Parathyroid adenoma (tissue), 2 donors: Measurements from ENCODE around the gene MYBPH.
A peak's percentile ranks its signal among the peaks of the same experiment; 100 is the strongest.

Experiments used
- H2AFZ ChIP-seq: fragments of 300-600 bp; sonication (generic); one replicate; pipeline ENCODE4 v1.7.0; 2017; ENCODE audit warnings: antibody characterized with exemption, mild to moderate bottlenecking
- H3K27ac ChIP-seq: fragments of 300-600 bp; sonication (generic); one replicate; pipeline ENCODE4 v1.7.0; 2017
- H3K27me3 ChIP-seq: fragments of 300-600 bp; sonication (generic); one replicate; pipeline ENCODE4 v1.7.0; 2017; ENCODE audit warnings: low read length; ENCODE audit not compliant: control insufficient read depth, insufficient read depth
- H3K36me3 ChIP-seq: fragments of 300-600 bp; sonication (generic); one replicate; pipeline ENCODE4 v1.7.0; 2017; ENCODE audit warnings: low read length; ENCODE audit not compliant: control insufficient read depth, insufficient read depth
- H3K4me1 ChIP-seq: fragments of 300-600 bp; sonication (generic); one replicate; pipeline ENCODE4 v1.7.0; 2017; ENCODE audit warnings: control low read depth
- H3K4me2 ChIP-seq: fragments of 300-600 bp; sonication (generic); one replicate; pipeline ENCODE4 v1.7.0; 2017; ENCODE audit warnings: low read length
- H3K4me3 ChIP-seq: fragments of 300-600 bp; sonication (generic); one replicate; pipeline ENCODE4 v1.7.0; 2017; ENCODE audit warnings: low read depth, low read length
- H3K79me2 ChIP-seq: fragments of 300-600 bp; sonication (generic); one replicate; pipeline ENCODE4 v1.7.0; 2017; ENCODE audit warnings: control low read depth
- H3K9ac ChIP-seq: fragments of 300-600 bp; sonication (generic); one replicate; pipeline ENCODE4 v1.7.0; 2017; ENCODE audit warnings: mild to moderate bottlenecking
- H3K9me3 ChIP-seq: fragments of 300-600 bp; sonication (generic); one replicate; pipeline ENCODE4 v1.7.0; 2017; ENCODE audit warnings: low read length; ENCODE audit not compliant: control insufficient read depth
- TF ChIP-seq, protein P1 (sequence below): fragments of 300-600 bp; sonication (generic); IDR thresholded peaks from one replicate; pipeline ENCODE4 v1.7.0; 2017; ENCODE audit warnings: antibody characterized with exemption, mild to moderate bottlenecking
- donor health status: primary hyperparathyroidism.

Gene MYBPH

DNA sequence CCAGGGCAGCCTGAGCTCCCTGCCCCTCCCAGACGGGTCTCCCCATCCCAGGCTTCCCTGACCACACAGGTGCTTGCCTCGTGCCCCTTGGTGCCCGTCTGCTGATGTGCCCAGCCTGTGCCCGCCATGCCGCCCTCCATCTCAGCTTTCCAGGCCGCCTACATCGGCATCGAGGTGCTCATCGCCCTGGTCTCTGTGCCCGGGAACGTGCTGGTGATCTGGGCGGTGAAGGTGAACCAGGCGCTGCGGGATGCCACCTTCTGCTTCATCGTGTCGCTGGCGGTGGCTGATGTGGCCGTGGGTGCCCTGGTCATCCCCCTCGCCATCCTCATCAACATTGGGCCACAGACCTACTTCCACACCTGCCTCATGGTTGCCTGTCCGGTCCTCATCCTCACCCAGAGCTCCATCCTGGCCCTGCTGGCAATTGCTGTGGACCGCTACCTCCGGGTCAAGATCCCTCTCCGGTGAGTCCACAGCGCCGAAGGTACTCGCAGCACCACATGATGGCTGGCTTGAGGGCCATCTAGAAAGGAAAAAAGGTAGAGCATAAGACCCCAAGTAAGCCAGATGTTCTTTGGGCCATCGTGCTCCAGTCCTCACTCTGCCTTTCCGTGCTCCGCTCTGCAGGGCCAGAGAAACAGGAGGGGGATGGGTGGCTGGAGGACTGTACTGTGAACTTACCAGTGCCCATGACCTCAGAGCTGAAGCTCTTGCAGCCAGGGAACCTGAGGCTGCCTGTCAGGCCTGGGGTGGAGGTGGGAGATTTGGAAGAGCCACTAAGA, 46.7 kb downstream of the MYBPH start:
- H3K9ac ChIP-seq = no peak overlapping the region
- H3K9me3 ChIP-seq = no peaks in the 10 kb centered on the region
- peak overlapping the region; percentile 68 for H3K4me3 ChIP-seq
- H3K36me3 ChIP-seq = no peaks in the 10 kb centered on the region
- no peaks in the 10 kb centered on the region for H3K79me2 ChIP-seq
- H2AFZ ChIP-seq = no peak overlapping the region
- no peaks in the 10 kb centered on the region for H3K27me3 ChIP-seq
- H3K4me2 ChIP-seq = peak overlapping the region; percentile 85
- TF ChIP-seq, protein P1, sequence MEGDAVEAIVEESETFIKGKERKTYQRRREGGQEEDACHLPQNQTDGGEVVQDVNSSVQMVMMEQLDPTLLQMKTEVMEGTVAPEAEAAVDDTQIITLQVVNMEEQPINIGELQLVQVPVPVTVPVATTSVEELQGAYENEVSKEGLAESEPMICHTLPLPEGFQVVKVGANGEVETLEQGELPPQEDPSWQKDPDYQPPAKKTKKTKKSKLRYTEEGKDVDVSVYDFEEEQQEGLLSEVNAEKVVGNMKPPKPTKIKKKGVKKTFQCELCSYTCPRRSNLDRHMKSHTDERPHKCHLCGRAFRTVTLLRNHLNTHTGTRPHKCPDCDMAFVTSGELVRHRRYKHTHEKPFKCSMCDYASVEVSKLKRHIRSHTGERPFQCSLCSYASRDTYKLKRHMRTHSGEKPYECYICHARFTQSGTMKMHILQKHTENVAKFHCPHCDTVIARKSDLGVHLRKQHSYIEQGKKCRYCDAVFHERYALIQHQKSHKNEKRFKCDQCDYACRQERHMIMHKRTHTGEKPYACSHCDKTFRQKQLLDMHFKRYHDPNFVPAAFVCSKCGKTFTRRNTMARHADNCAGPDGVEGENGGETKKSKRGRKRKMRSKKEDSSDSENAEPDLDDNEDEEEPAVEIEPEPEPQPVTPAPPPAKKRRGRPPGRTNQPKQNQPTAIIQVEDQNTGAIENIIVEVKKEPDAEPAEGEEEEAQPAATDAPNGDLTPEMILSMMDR = no peak
- H3K4me1 ChIP-seq = peaks cover 13% of the 10 kb centered on the region
- peak overlapping the region; percentile 3 for H3K27ac ChIP-seq

DNA sequence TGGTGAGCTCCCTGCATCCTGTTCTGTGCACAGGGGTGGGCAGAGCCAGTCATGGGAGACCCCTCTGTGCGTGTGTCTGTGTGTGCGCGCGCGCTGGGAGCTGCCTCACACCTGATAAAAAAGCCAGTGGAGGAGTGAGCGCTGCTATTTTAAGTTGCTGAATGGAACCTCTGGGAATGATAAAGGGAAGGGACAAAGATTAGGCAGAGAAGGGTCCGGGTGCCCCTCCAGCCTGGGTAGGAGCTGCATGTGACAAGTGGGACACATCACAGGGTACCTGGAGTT, 47.3 kb downstream of the MYBPH start:
- H3K27me3 ChIP-seq = no peaks in the 10 kb centered on the region
- H3K79me2 ChIP-seq = no peaks in the 10 kb centered on the region
- no peak overlapping the region for H3K9ac ChIP-seq
- peak overlapping the region; percentile 36 for H3K27ac ChIP-seq
- H3K4me2 ChIP-seq = peak overlapping the region; percentile 85
- peaks cover 13% of the 10 kb centered on the region for H3K4me1 ChIP-seq
- peak overlapping the region; percentile 68 for H3K4me3 ChIP-seq
- TF ChIP-seq, protein P1 = no peak
- peak overlapping the region; percentile 89 for H2AFZ ChIP-seq
- H3K9me3 ChIP-seq = no peaks in the 10 kb centered on the region
- no peaks in the 10 kb centered on the region for H3K36me3 ChIP-seq

DNA sequence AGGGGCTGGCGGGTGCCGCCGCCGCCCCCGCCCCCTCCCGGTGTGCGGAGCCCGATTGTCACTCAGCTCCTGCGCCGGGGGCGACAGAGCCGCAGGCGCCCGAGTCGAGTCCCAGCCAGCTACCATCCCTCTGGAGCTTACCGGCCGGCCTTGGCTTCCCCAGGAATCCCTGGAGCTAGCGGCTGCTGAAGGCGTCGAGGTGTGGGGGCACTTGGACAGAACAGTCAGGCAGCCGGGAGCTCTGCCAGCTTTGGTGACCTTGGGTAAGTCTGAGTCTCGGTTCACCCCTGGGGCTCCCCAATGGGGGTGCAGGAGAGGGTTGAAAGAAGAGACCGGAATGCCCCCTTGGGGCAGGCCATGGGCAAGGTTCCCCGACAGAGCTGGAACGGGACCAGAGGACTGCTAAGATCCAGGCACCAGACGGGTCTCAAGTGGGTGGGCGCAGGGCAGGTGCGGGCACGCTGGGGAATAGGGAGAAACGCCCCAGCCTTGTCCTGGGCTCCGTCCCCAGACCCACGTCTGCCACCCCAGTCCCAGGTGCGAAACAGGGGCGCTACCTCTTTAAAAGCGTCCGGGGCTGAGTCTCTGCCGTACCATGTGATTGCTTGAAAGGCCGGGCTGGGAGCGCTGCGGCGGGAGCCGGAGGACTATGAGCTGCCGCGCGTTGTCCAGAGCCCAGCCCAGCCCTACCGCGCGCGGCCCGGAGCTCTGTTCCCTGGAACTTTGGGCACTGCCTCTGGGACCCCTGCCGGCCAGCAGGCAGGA, 47.8 kb downstream of the MYBPH start, which contains the start of gene ADORA1:
TSS of gene ADORA1 (plus strand) at position 61 of the 765 bp plus-strand sequence. CDS start 1,116 bp downstream, outside the sequence.
- Histone ChIP-seq H3K4me1 (peaks cover 13% of the 10 kb centered on the region), H3K4me2 (peak within 1 kb of the TSS; percentile 85), H3K27me3 (no peaks in the 10 kb centered on the region), H3K79me2 (no peaks in the 10 kb centered on the region), H3K9ac (no peak within 1 kb of the TSS), H3K9me3 (no peaks in the 10 kb centered on the region), H3K4me3 (peak within 1 kb of the TSS; percentile 68), H2AFZ (peak within 1 kb of the TSS; percentile 89), H3K36me3 (no peaks in the 10 kb centered on the region), H3K27ac (peak within 1 kb of the TSS; percentile 36)
- TF ChIP-seq, protein P1 = no peak

DNA sequence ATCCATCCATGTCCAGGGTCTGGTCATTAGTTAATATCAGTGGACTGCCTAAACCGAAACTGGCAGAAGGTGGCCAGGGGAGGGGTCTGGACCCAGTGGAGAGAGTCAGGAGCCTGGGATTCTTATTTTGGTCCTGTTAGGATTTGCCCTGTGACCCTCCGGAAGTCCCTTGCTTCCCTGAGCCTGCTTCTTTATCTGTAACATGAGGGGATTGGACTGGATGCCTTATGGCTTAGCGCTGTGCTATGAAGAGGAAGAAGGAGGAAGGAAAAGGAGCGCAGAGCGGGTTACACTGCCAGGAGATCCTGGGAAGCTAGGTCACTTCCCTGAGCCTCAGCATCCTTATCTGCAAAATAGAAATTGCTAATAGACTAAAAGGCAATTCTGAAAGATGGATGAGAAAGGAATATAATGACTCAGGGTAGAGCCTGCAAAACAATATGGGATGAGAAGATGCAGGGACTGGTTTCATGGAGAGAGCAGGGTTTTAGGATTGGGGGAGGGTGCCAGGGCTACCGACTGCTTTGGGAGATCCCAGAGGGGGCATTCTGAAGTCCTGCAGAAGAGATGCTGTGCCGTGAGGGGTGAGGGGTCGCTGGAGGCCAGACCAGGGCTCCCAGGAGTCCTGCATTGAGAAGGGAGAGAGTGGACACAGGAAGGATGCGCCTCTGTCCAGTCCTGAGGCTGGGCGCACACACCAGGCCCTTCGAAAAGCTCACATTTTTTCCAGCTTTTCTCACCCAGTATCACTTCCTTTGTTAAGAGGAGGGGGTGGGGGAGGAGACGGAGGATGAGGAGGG, 48.6 kb downstream of the MYBPH start:
- H3K36me3 ChIP-seq = no peaks in the 10 kb centered on the region
- H3K9ac ChIP-seq = no peak overlapping the region
- no peak overlapping the region for H3K27ac ChIP-seq
- H3K4me1 ChIP-seq = peaks cover 13% of the 10 kb centered on the region
- no peaks in the 10 kb centered on the region for H3K27me3 ChIP-seq
- peak overlapping the region; percentile 89 for H2AFZ ChIP-seq
- TF ChIP-seq, protein P1 = no peak
- H3K9me3 ChIP-seq = no peaks in the 10 kb centered on the region
- H3K79me2 ChIP-seq = no peaks in the 10 kb centered on the region
- peak overlapping the region; percentile 85 for H3K4me2 ChIP-seq
- peak overlapping the region; percentile 68 for H3K4me3 ChIP-seq
